ENCODE results near the gene CACNB3. TPM values are rescaled to one million over a fixed set of nuclear protein-coding genes. Genes with fewer than 3 reads are reported as not detected.
"Not testable (repeated sequence)": the region's sequence is repeated elsewhere in the genome, so short reads cannot be mapped to it uniquely, and the experiment has no call there.

CACNB3 gene
- total and polyA plus RNA-seq, 9 of the 15 experiments (the other 6 are each of a cell fraction or from before 2014, with no cell fraction given): 0.24 to 2.0 (median 1.5) TPM

DNA sequence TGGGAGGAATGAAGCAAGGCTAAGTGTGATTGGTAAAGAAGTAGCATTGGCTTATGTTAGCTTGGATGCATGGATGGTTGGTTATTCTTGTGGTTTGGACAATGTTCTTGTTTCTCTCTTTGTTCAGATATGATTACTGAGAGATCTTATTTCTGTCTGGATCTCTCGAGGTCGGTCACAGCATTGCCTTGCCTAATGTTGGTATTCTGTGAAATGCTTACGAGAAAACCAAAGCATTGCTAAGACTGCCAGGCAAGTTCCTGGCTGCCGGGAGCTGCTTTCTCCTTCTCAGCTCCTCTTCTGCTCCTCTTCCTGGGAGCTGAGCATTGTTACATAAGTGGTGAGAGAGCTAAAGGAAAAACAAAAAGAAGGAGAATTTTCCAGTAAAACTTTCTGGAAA, 54.8 kb downstream of the CACNB3 start (continued):
- TF ChIP-seq ERF (CRISPR knock-in tag; IDR thresholded peaks at IDR 0.05) (no peak), KLF13 (tag; IDR thresholded peaks at IDR 0.05; ENCODE audit: borderline replicate concordance, low read depth) (no peak), PRMT5 (CRISPR knock-in tag; IDR thresholded peaks at IDR 0.05) (no peak)

- not testable (repeated sequence) for H2AFZ ChIP-seq (ENCODE audit: low read depth, low read length)
Observed at GRCh38 chr12:48873534-48873933, 55.2 kb downstream of the CACNB3 start.

More at GRCh38 chr12:48873534-48873933, 55.2 kb downstream of the CACNB3 start:
- CTCF ChIA-PET (ENCODE audit: low intra/inter-chr PET ratio): interaction anchor here (0.6 kb wide), 1 partner anchor 243 kb away, joined by 3 read pairs; no protein-coding TSS in a partner anchor
- H3K27me3 ChIP-seq (ENCODE audit: control insufficient read depth in 2 of 2, insufficient read depth in 2 of 2, low read length in 2 of 2); in situ Hi-C loops (cut with MboI); H3K27ac ChIP-seq (ENCODE audit: extremely low read depth, low read depth, low read length); H3K79me2 ChIP-seq (ENCODE audit: control insufficient read depth, insufficient read depth, low read length); FAIRE-seq; H3K4me3 ChIP-seq; H3K9me3 ChIP-seq (replicated peaks; ENCODE audit: control insufficient read depth, insufficient read depth, low read depth, low read length); ATAC-seq; H3K4me1 ChIP-seq (replicated peaks in 1 of 2; ENCODE audit: control insufficient read depth in 2 of 2, insufficient read depth in 2 of 2, low read length in 2 of 2); H3K36me3 ChIP-seq (ENCODE audit: control insufficient read depth, insufficient read depth, low read length); H3K9ac ChIP-seq (ENCODE audit: insufficient read depth in 1 of 2, low read depth in 2 of 2, low read length in 2 of 2); H4K20me1 ChIP-seq (replicated peaks; ENCODE audit: control insufficient read depth, insufficient read depth, low read length); DNase-seq (ENCODE audit: extremely low read depth in 1 of 4, low spot score in 3 of 4); H3K4me2 ChIP-seq (ENCODE audit: insufficient read depth, low read length); intact Hi-C loops (cut with micrococcal nuclease); BruUV-seq (replicated peaks); H3K9me1 ChIP-seq (ENCODE audit: control insufficient read depth, insufficient read depth, low read length): not testable (repeated sequence)
- WGBS (ENCODE audit: insufficient coverage, low coverage, missing lambda C conversion rate): 55% methylated on average over 5 of the region's 8 CpGs
- POLR2A ChIA-PET: interaction anchor here (0.9 to 1.8 kb wide), 3 partner anchors 10 to 13 kb away, joined by 3 to 4 read pairs (median 3); no protein-coding TSS in a partner anchor
